ENCODE measurements around the gene BOK.

DNA sequence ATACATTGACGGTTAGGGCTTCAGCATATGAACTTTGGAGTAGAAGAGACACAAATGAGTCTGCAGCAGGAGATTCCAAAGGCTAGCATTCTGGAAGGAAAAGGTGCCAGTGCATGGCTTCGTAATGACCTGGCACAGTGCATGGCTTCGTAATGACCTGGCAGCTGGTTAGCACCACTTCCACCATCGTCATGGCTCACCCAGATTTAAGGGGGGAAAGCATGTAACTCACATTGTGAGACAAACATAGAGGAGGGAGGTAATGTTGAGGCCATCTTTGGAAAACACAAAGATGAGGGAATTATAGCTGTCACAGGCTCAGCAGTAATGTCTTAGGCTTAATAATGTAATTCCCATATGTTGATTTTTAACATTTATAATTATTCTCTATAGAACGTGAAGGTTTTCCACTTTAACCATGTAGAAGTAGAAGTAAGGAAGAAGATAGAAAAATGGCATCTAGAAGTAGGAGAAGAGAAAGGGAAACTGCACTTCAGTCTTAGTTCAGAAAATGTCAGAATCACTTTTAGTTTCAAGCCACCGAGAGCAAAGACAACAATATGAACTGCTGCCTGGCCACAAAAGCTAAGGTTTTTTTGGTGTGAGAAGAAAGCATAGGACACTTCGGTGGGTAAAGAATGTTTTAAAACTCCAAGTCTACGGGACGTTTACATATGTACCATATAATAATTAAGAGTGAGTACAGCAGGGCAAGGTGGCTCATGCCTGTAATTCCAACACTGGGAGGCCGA lies 43.4 kb upstream of the BOK start:
- no peak for TF ChIP-seq YY1 (IDR thresholded peaks at IDR 0.05; ENCODE audit: insufficient read depth, insufficient read length)
- TF ChIP-seq ZNF274 (IDR thresholded peaks at IDR 0.05; ENCODE audit: low read depth, low read length) = no peak
- TF ChIP-seq SUZ12 (IDR thresholded peaks at IDR 0.05; ENCODE audit: extremely low read depth, insufficient read depth, insufficient read length) = no peak
